ENCODE data around the gene DLGAP1.
A peak's percentile ranks its signal among the peaks of the same experiment; 100 is the strongest.

Gene DLGAP1

DNA sequence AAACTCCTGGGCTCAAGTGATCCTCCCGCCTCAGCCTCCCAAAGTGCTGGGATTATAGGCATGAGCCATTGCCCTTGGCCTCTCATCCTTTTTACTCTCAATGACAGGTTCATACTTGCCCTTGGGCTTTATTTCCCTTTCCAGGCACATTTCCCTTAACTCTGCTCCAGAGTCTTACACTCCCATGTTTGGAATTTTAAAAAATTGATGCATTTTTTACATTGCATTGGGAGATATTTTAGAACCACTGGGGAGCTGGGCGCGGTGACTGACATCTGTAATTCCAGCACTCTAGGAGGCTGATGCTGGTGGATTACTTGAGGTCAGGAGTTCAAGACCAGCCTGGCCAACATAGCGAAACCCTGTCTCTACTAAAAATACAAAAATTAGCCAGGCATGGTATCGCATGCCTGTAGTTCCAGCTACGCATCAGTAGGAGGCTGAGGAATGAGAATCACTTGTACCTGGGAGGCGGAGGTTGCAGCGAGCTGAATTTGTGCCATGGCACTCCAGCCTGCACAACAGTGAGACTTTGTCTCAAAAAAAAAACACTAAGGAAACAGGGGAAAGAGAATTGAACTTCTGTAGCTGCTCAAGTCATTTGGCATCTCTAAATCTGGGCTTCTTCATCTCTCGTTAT is 986.9 kb downstream of the DLGAP1 start:
- DNase-seq (ENCODE audit: low read depth) = no peak
- H3K4me3 ChIP-seq (ENCODE audit: control insufficient read depth, low read depth, low read length) = no peak overlapping the region
- TF ChIP-seq, protein P1, sequence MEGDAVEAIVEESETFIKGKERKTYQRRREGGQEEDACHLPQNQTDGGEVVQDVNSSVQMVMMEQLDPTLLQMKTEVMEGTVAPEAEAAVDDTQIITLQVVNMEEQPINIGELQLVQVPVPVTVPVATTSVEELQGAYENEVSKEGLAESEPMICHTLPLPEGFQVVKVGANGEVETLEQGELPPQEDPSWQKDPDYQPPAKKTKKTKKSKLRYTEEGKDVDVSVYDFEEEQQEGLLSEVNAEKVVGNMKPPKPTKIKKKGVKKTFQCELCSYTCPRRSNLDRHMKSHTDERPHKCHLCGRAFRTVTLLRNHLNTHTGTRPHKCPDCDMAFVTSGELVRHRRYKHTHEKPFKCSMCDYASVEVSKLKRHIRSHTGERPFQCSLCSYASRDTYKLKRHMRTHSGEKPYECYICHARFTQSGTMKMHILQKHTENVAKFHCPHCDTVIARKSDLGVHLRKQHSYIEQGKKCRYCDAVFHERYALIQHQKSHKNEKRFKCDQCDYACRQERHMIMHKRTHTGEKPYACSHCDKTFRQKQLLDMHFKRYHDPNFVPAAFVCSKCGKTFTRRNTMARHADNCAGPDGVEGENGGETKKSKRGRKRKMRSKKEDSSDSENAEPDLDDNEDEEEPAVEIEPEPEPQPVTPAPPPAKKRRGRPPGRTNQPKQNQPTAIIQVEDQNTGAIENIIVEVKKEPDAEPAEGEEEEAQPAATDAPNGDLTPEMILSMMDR (conservative IDR thresholded peaks at IDR 0.05; ENCODE audit: control insufficient read depth, insufficient read depth, low read depth, low read length) = no peak

DNA sequence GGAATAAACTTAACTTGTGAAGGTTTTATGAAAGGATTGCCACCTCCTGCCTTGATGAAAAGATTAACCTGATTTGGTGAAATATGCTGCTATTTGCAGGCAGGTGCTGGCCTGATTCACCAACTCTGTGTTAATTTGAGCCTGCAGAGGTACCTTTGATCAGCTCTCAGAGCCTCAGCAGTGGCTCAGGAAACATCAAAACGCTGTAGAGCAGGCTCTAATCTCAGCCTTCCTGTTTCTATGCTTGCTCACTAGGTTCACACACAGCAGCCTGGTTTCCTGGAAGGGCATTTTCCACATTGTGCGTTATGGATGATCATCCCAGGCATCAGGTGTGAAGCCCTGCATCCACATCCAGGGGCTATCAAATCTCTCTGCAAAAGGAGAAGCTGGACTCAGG is 988.2 kb downstream of the DLGAP1 start:
- TF ChIP-seq, protein P1 (conservative IDR thresholded peaks at IDR 0.05; ENCODE audit: control insufficient read depth, insufficient read depth, low read depth, low read length) = no peak
- no peak for DNase-seq (ENCODE audit: low read depth)

DNA sequence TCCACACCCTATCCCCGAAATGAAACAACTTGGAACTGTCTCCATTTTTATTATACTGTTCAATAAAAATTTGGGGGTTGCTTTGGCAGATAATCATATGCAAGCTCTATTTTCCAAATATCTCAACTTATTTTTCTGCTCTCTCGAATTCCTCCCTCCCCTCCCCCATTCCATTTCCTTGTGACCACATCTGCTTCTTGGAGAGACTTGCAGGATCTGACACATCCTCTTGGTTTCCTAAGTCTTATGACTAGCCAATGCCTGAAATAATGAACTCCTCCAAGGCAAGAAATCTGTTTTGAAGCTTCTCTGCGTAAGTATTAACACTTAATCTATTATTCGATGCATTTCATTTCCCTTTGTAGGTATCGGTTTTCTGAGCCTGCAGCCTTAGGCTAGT is 989.1 kb downstream of the DLGAP1 start:
- TF ChIP-seq, protein P1 (conservative IDR thresholded peaks at IDR 0.05; ENCODE audit: control insufficient read depth, insufficient read depth, low read depth, low read length) = no peak
- DNase-seq (ENCODE audit: low read depth) = peak; percentile 95
- no peak overlapping the region for H3K4me3 ChIP-seq (ENCODE audit: control insufficient read depth, low read depth, low read length)

More for the DNA sequence above, 988.2 kb downstream of the DLGAP1 start:
- no peak overlapping the region for H3K4me3 ChIP-seq (ENCODE audit: control insufficient read depth, low read depth, low read length)

DNA sequence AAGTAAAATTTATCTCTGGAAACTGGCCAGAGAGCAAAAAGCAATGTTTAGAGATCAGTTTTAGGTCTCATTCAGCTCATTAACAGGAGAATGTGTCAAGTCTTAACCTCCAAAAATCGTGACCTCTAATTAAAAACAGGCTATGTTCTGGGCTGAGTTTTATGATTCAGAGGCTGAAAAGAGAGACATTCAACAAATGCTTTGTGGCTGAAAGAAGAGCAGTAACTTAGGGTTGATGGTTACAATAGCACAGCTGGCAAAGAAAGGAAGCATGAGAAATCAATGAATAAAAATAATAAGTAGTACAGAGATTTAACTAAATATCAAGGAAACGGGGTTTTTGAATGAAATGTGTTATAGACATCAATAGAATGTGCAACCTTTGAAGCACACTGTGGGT is 992.1 kb downstream of the DLGAP1 start:
- DNase-seq (ENCODE audit: low read depth) = peak; percentile 82
- no peak overlapping the region for H3K4me3 ChIP-seq (ENCODE audit: control insufficient read depth, low read depth, low read length)
- TF ChIP-seq, protein P1 (conservative IDR thresholded peaks at IDR 0.05; ENCODE audit: control insufficient read depth, insufficient read depth, low read depth, low read length) = no peak

DNA sequence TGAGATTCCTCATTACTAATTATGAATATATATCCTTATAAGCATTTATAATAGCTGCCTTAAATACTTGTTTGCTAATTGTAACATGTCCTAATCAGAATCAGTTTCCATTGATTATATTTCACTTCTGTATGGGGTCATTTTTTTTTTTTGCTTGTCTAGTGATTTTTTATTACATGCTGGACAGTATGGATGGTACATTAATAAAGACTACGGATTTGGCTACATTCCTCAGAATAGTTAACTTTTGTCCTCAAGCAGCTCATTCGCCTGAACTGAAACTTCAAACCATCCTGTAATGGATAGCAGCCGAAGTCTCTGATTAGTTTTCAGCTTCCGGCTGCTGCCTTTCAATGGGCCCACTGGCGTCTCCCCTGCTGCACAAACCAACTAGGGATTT is 993.4 kb downstream of the DLGAP1 start:
- H3K4me3 ChIP-seq (ENCODE audit: control insufficient read depth, low read depth, low read length) = no peak overlapping the region
- TF ChIP-seq, protein P1 (conservative IDR thresholded peaks at IDR 0.05; ENCODE audit: control insufficient read depth, insufficient read depth, low read depth, low read length) = no peak
- DNase-seq (ENCODE audit: low read depth) = no peak

DNA sequence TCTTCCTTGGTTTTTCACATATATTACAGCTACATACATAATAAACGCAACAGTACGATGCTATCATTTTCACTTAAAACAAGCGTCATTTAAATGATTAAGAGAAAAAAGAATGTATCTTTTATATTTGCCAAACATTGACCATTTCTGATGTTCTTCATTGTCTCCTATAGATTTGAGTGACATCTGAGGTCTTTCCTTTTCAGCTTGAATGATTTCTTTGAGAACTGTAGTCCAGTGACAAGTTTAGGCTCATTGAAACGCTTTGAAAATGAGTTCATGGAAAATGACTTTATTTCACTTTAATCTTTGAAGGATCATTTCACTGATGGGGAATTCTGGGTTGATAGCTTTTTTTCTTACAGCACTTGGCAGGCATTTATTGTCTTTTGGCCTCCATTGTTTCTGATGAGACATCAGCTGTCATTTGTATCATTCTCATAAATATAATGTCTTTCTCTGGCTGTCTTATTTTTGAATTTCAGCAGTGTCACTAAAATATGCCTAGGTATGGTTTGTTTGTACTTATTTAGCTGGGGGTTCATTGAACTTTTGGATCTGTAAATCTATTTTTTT is 994.2 kb downstream of the DLGAP1 start:
- H3K4me3 ChIP-seq (ENCODE audit: control insufficient read depth, low read depth, low read length) = no peak overlapping the region
- TF ChIP-seq, protein P1 (conservative IDR thresholded peaks at IDR 0.05; ENCODE audit: control insufficient read depth, insufficient read depth, low read depth, low read length) = no peak
- DNase-seq (ENCODE audit: low read depth) = no peak
